HEK293 (cell line): Measurements from ENCODE around the gene KDSR.

Experiments used
- CTCF ChIA-PET: fragments of 350-600 bp; formaldehyde crosslinking; extraction: SDS; loops from one replicate; lab custom pipeline; 2021; ENCODE audit warnings: antibody characterized with exemption; lab: Yijun Ruan, JAX
- POLR2A ChIA-PET: fragments of 300-600 bp; formaldehyde crosslinking; extraction: SDS; loops from one replicate; lab custom pipeline; 2020; ENCODE audit warnings: antibody characterized with exemption, inconsistent platforms; lab: Yijun Ruan, JAX
- H3K27ac ChIP-seq: fragments of 200-500 bp; sonication (Bioruptor generic); 2 replicates; pipeline ENCODE4 v1.5.1; 2014; ENCODE audit warnings: low read depth, low read length, control low read depth, inconsistent platforms; ENCODE audit errors: extremely low read depth
- H3K36me3 ChIP-seq, 2 experiments: fragments of 200-500 bp in 1 of 2; sonication (Bioruptor generic) in 1 of 2; 1 replicate in 1 of 2; 2 replicates in 1 of 2; pipeline ENCODE4 v1.5.1; 2014 to 2017; ENCODE audit warnings: inconsistent platforms in 2 of 2, low read length in 2 of 2; ENCODE audit not compliant: control insufficient read depth in 2 of 2, insufficient read depth in 1 of 2
- H3K4me1 ChIP-seq: fragments of 200-500 bp; sonication (Bioruptor generic); 2 replicates; pipeline ENCODE4 v1.5.1; 2014; ENCODE audit warnings: mild to moderate bottlenecking, low read length, inconsistent platforms; ENCODE audit not compliant: control insufficient read depth, insufficient read depth
- H3K4me3 ChIP-seq: 2 replicates; pipeline ENCODE4 v1.5.1; 2011; ENCODE audit warnings: low read depth, mild to moderate bottlenecking, control low read depth, low read length, moderate library complexity
- H3K9me3 ChIP-seq: fragments of 200-500 bp; sonication (Bioruptor generic); 2 replicates; pipeline ENCODE4 v1.5.1; 2014; ENCODE audit warnings: low read depth, low read length, inconsistent platforms; ENCODE audit not compliant: control insufficient read depth, insufficient read depth
- BCL11A ChIP-seq: fragments of 450-650 bp; formaldehyde crosslinking; IDR thresholded peaks from 2 replicates; pipeline ENCODE4 v1.5.1; 2016; ENCODE audit warnings: low read depth, missing biosample characterization, missing genetic modification characterization
- PRDM1 ChIP-seq: fragments of 450-650 bp; formaldehyde crosslinking; IDR thresholded peaks from 2 replicates; pipeline ENCODE4; 2016; ENCODE audit warnings: missing biosample characterization, missing genetic modification characterization
- PRDM6 ChIP-seq: fragments of 450-650 bp; formaldehyde crosslinking; IDR thresholded peaks from 2 replicates; pipeline ENCODE4 v1.5.1; 2017; ENCODE audit warnings: missing biosample characterization, missing genetic modification characterization
- SCRT2 ChIP-seq: fragments of 450-650 bp; formaldehyde crosslinking; IDR thresholded peaks from 2 replicates; pipeline ENCODE4 v1.5.1; 2016; ENCODE audit warnings: missing biosample characterization, missing genetic modification characterization
- SP2 ChIP-seq: fragments of 450-650 bp; formaldehyde crosslinking; IDR thresholded peaks from 2 replicates; pipeline ENCODE4 v1.5.1; 2016; ENCODE audit warnings: missing biosample characterization, missing genetic modification characterization
- TRIM28 ChIP-seq: IDR thresholded peaks from 2 replicates; pipeline ENCODE4 v1.6.1; 2011; ENCODE audit warnings: low read length, control low read depth, borderline replicate concordance
- ZNF18 ChIP-seq: fragments of 450-650 bp; formaldehyde crosslinking; IDR thresholded peaks from 2 replicates; pipeline ENCODE4 v1.5.1; 2016; ENCODE audit warnings: missing biosample characterization, missing genetic modification characterization
- ZNF280D ChIP-seq: fragments of 450-650 bp; formaldehyde crosslinking; IDR thresholded peaks from 2 replicates; pipeline ENCODE4 v1.5.1; 2016; ENCODE audit warnings: missing biosample characterization, missing genetic modification characterization
- ZNF302 ChIP-seq: fragments of 450-650 bp; formaldehyde crosslinking; IDR thresholded peaks from 2 replicates; pipeline ENCODE4 v1.5.1; 2016; ENCODE audit warnings: missing biosample characterization, missing genetic modification characterization, low read depth
- ZNF335 ChIP-seq: fragments of 450-650 bp; formaldehyde crosslinking; conservative IDR thresholded peaks from 2 replicates; pipeline ENCODE4 v1.5.1; 2016; ENCODE audit warnings: missing biosample characterization, missing genetic modification characterization
- ZNF350 ChIP-seq: fragments of 450-650 bp; formaldehyde crosslinking; IDR thresholded peaks from 2 replicates; pipeline ENCODE4 v1.5.0; 2017; ENCODE audit warnings: missing biosample characterization, mild to moderate bottlenecking, missing genetic modification characterization
- ZNF366 ChIP-seq: fragments of 450-650 bp; formaldehyde crosslinking; conservative IDR thresholded peaks from 2 replicates; pipeline ENCODE4 v1.5.1; 2016; ENCODE audit warnings: missing biosample characterization, missing genetic modification characterization
- ZNF416 ChIP-seq: fragments of 450-650 bp; formaldehyde crosslinking; IDR thresholded peaks from 2 replicates; pipeline ENCODE4 v1.5.1; 2016; ENCODE audit warnings: missing biosample characterization, missing genetic modification characterization
- ZNF473 ChIP-seq: fragments of 450-650 bp; formaldehyde crosslinking; IDR thresholded peaks from 2 replicates; pipeline ENCODE4 v1.5.1; 2017; ENCODE audit warnings: missing biosample characterization, missing genetic modification characterization
- ZNF488 ChIP-seq: fragments of 450-650 bp; formaldehyde crosslinking; IDR thresholded peaks from 2 replicates; pipeline ENCODE4 v1.5.1; 2016; ENCODE audit warnings: missing biosample characterization, missing genetic modification characterization
- ZNF501 ChIP-seq: fragments of 450-650 bp; formaldehyde crosslinking; IDR thresholded peaks from 2 replicates; pipeline ENCODE4 v1.5.1; 2016; ENCODE audit warnings: missing biosample characterization, missing genetic modification characterization
- ZNF791 ChIP-seq: fragments of 450-650 bp; formaldehyde crosslinking; IDR thresholded peaks from 2 replicates; pipeline ENCODE4 v1.5.1; 2016; ENCODE audit warnings: missing biosample characterization, missing genetic modification characterization
- ZNF843 ChIP-seq: fragments of 450-650 bp; formaldehyde crosslinking; IDR thresholded peaks from 2 replicates; pipeline ENCODE4 v1.5.1; 2016; ENCODE audit warnings: missing biosample characterization, missing genetic modification characterization
- ZSCAN30 ChIP-seq: fragments of 450-650 bp; IDR thresholded peaks from 2 replicates; pipeline ENCODE4 v1.5.1; 2018; ENCODE audit warnings: missing biosample characterization, mild to moderate bottlenecking, missing genetic modification characterization, moderate library complexity
- ZXDB ChIP-seq: fragments of 450-650 bp; formaldehyde crosslinking; IDR thresholded peaks from 2 replicates; pipeline ENCODE4 v1.5.1; 2016; ENCODE audit warnings: missing biosample characterization, missing genetic modification characterization
- TF ChIP-seq, protein P1 (sequence below): fragments of 450-650 bp; formaldehyde crosslinking; IDR thresholded peaks from 2 replicates; pipeline ENCODE4 v1.5.1; 2017; ENCODE audit warnings: missing biosample characterization, mild to moderate bottlenecking, missing genetic modification characterization, moderate library complexity
- TF ChIP-seq, protein P2 (sequence below): fragments of 450-650 bp; formaldehyde crosslinking; IDR thresholded peaks from 2 replicates; pipeline ENCODE4 v1.5.1; 2016; ENCODE audit warnings: missing biosample characterization, missing genetic modification characterization
- TF ChIP-seq, protein P3 (sequence below): fragments of 450-650 bp; formaldehyde crosslinking; IDR thresholded peaks from 2 replicates; pipeline ENCODE4 v1.5.1; 2016; ENCODE audit warnings: missing biosample characterization, missing genetic modification characterization

KDSR gene

DNA sequence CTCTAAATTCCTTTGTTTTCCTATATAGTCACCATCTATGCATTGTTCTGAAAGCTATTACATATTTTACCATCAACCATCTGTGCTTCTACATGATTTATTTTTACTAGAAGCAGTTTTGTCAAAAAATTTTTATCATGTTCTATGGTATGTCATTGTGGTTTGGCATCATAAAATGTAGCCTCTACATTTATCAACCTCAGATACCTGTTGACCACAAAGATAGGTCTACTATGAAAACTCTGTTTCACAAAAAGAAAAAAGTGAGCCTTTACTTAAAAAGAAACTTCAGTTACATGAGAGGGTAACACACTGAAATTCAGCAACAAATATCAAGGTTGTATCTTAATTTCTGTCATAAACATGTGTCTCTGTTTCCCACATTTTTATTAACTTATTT, 51.1 kb downstream of the KDSR start:
- H3K9me3 ChIP-seq: no peaks in the 10 kb centered on the region
- ChIA-PET CTCF (interaction anchor here (0.7 to 1.0 kb wide), 3 partner anchors 8 to 268 kb away, joined by 3 to 5 read pairs (median 5); no protein-coding TSS in a partner anchor), POLR2A (no interaction called here)
- H3K4me1 ChIP-seq: peaks cover 23% of the 10 kb centered on the region; the same call in 1 of the 2 replicates
- no peak overlapping the region for H3K4me3 ChIP-seq
- TF ChIP-seq SCRT2 (tag by site-specific recombination) (peak; percentile 55), ZNF280D (tag by site-specific recombination) (no peak), PRDM6 (tag by site-specific recombination) (0 out of 2 replicates have a peak, but pooled peaks have one; percentile 28), ZNF18 (tag by site-specific recombination) (no peak), PRDM1 (no peak), BCL11A (tag by site-specific recombination) (no peak)
- H3K27ac ChIP-seq: no peak overlapping the region
- no peaks in the 10 kb centered on the region for H3K36me3 ChIP-seq

- H3K36me3 ChIP-seq: no peaks in the 10 kb centered on the region
- H3K4me1 ChIP-seq: peaks cover 23% of the 10 kb centered on the region; the same call in 1 of the 2 replicates
- H3K27ac ChIP-seq: no peak overlapping the region
- H3K4me3 ChIP-seq: no peak overlapping the region
- H3K9me3 ChIP-seq: no peaks in the 10 kb centered on the region
- CTCF ChIA-PET: interaction anchor here (0.6 to 1.0 kb wide), 7 partner anchors 8 to 297 kb away, joined by 3 to 5 read pairs (median 4); no protein-coding TSS in a partner anchor
- POLR2A ChIA-PET: no interaction called here
- no peak for TF ChIP-seq ZNF791 (tag by site-specific recombination)
- no peak for TF ChIP-seq ZNF302 (tag by site-specific recombination)
- TF ChIP-seq ZNF488 (tag by site-specific recombination): no peak
- no peak for TF ChIP-seq ZNF416
- TF ChIP-seq SP2 (tag by site-specific recombination): no peak
- TF ChIP-seq, protein P1, sequence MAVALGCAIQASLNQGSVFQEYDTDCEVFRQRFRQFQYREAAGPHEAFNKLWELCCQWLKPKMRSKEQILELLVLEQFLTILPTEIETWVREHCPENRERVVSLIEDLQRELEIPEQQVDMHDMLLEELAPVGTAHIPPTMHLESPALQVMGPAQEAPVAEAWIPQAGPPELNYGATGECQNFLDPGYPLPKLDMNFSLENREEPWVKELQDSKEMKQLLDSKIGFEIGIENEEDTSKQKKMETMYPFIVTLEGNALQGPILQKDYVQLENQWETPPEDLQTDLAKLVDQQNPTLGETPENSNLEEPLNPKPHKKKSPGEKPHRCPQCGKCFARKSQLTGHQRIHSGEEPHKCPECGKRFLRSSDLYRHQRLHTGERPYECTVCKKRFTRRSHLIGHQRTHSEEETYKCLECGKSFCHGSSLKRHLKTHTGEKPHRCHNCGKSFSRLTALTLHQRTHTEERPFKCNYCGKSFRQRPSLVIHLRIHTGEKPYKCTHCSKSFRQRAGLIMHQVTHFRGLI (tag by site-specific recombination): no peak
- no peak for TF ChIP-seq ZNF335 (tag by site-specific recombination)
- TF ChIP-seq ZSCAN30 (tag by site-specific recombination): no peak
- TF ChIP-seq ZNF18 (tag by site-specific recombination): no peak
- TF ChIP-seq TRIM28: no peak
- no peak for TF ChIP-seq ZXDB (tag by site-specific recombination)
- TF ChIP-seq ZNF473 (tag by site-specific recombination): no peak
- TF ChIP-seq, protein P2, sequence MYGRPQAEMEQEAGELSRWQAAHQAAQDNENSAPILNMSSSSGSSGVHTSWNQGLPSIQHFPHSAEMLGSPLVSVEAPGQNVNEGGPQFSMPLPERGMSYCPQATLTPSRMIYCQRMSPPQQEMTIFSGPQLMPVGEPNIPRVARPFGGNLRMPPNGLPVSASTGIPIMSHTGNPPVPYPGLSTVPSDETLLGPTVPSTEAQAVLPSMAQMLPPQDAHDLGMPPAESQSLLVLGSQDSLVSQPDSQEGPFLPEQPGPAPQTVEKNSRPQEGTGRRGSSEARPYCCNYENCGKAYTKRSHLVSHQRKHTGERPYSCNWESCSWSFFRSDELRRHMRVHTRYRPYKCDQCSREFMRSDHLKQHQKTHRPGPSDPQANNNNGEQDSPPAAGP: no peak
- TF ChIP-seq ZNF350 (tag by site-specific recombination): no peak
- TF ChIP-seq ZNF843 (tag by site-specific recombination): no peak
- TF ChIP-seq, protein P3, sequence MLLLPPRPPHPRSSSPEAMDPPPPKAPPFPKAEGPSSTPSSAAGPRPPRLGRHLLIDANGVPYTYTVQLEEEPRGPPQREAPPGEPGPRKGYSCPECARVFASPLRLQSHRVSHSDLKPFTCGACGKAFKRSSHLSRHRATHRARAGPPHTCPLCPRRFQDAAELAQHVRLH: no peak
- TF ChIP-seq ZNF366: no peak
- TF ChIP-seq ZNF501 (tag by site-specific recombination): no peak
These were observed 51.8 kb downstream of the KDSR start for GRCh38 chr18:63315131-63315662.
